Measurements from ENCODE around the gene COPRS.
A peak's percentile ranks its signal among the peaks of the same experiment; 100 is the strongest.
"Not testable (repeated sequence)": the region's sequence is repeated elsewhere in the genome, so short reads cannot be mapped to it uniquely, and the experiment has no call there.

COPRS gene

DNA sequence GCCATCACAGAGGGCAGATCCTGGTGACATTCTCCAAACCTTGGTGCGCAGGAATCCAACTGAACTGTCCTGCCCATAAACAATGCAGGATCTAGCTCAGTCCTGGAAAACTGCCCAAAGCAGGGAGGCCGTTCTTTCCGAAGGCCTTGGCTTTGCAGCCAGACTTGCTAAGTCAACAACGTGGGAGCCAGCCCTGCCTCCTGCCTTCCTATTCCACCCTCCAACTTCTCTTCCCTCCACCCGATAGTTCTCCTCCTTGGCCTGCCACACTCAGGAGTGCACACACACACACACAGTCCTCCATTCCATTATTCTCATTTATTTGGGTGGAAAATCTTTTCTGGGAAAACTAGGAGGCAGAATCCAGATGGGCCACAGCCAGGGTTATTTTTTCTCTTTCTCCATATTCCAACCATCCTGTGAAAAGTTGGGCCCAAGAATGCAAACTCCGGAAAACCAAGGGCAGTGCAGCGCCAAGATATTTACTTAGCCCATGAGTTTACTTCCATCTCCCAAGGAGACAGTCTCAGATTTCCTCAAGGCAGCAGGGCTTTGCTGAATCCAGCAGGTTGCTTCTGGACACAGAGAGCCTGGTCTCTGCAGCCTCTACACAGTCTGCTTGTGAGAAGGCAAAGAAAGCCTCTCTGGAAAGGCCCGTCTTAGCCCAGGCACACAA lies 15.8 kb downstream of the COPRS start:
- DNase-seq (ENCODE audit: low spot score), result peak; percentile 82

GRCh38 chr17:31842195-31843069 lies 16.6 kb downstream of the COPRS start:
- DNase-seq (ENCODE audit: low spot score), result peak; percentile 81

DNA sequence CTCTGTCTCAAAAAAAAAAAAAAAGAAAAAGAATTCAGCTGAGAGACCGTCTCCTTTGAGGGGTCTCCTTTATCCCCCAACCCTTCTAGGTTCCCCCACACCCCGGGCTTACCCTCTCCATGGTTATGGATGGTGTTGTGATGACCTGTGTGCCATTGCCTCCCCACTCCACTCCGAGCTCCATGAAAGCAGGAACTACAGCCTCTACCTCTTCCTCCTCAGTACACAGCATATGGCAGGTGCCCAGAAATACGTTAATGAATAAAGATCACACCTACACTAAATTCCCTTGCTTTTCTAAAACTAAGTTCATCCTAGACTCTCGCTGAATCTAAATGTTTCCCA lies 17.2 kb downstream of the COPRS start:
- DNase-seq (ENCODE audit: low spot score), result no peak

DNA sequence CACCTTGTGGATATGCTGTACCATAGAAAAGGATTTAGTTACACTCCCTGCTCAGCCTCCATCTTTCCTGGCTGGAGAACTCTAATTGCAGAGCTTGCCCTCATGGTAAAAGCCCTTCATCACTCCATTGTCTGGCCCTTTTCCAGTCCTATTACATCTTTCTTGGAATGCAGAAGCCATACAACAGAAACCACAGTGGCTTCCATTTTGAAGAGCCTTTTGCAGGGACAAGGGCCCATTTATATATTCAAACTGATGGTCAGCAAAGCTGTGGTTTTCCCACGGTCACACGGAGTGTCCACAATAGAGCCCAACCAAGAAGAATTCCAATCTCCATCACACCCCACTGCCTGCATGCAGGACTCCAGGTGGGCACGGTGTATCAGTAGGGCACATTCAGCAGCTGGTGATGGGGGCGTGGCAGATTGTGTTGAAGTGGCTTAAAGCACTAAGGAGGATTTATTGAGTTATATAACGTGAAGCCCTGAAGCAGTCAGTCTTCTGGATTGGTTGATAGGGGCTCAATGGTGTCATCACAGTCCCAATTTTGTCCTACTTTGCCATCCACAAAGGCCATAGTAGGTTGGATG lies 20.3 kb downstream of the COPRS start:
- no peak for DNase-seq (ENCODE audit: low spot score)

- no peak for DNase-seq (ENCODE audit: low spot score)
These were observed 23.1 kb downstream of the COPRS start for GRCh38 chr17:31835984-31836383.

GRCh38 chr17:31834448-31834847 lies 24.6 kb downstream of the COPRS start:
- no peak for DNase-seq (ENCODE audit: low spot score)

DNA sequence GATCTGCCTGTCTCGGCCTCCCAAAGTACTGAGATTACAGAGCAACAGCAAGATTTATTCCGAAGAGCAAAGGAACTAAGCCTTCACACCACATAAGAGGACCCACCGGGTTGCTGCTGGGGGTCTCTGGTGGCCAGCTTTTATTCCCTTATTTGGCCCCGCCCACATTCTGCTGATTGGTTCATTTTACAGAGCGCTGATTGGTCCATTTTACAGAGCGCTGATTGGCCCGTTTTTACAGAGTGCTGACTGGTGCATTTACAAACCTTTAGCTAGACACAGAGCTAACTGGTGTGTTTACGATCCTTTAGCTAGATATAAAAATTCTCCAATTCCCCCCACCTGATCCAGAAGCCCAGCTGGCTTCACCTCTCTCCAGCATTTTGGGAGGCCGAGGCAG lies 26.3 kb downstream of the COPRS start:
- no peak for DNase-seq (ENCODE audit: low spot score)

GRCh38 chr17:31830971-31831858 lies 27.8 kb downstream of the COPRS start:
- no peak for DNase-seq (ENCODE audit: low spot score)

- no peak for DNase-seq (ENCODE audit: low spot score)
These were observed 29.4 kb downstream of the COPRS start for GRCh38 chr17:31829649-31830048.

DNA sequence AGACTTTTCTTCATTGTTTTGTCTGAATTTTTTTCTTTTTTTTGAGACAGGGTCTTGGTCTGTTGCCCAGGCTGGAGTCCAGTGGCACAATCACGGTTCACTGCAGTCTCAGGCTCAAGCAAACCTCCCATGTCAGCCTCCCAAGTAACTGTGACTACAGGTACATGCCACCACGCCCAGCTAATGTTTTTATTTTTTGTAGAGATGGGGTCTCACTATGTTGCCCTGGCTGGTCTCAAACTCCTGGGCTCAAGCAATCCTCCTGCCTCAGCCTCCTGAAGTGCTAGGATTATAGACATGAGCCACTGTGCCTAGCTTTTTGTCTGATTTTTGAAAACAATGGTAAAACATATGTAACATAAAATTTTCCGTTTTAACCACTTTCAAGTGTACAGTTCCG lies 30.1 kb downstream of the COPRS start:
- DNase-seq (ENCODE audit: low spot score), result not testable (repeated sequence)

DNA sequence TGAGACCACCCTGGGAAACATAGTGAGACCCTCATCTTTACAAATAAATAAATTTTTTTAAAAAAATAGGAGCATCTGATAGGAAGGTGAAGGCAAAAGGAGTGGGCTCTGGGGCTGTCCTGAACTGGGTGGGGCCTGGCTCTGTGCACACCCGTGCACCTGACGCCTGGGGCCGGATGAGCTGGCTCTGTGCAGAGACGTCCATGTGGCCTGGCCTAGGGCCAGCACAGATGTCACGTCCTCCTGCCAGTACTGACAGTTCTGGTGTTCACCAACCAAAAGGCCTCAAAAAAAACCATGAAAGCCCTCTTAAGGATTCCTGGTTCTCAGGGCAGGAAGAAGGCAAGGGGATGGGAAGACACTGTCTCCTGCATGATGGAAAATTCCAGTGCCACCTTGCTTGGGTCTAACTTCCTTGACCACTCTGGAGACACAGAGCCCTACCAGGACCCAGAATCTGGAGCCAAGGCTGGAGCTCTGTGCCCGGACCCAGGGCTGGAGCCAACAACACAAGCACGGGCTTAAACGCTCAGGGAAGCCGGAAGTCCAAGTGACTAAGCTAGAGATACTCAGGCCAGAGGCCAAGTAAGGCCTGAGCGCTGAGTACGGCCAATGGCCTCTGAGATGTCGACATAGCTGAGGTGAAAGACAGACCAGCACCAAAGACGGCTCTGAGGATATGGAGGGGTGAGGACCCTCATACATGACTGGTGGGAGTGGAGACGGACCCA lies 32.9 kb downstream of the COPRS start:
- DNase-seq (ENCODE audit: low spot score), result no peak

- DNase-seq (ENCODE audit: low spot score), result no peak
These were observed 34.2 kb downstream of the COPRS start for GRCh38 chr17:31824766-31825360.

- DNase-seq (ENCODE audit: low spot score), result no peak
These were observed 36.0 kb downstream of the COPRS start for GRCh38 chr17:31823014-31823413.

- DNase-seq (ENCODE audit: low spot score), result no peak
These were observed 38.2 kb downstream of the COPRS start for GRCh38 chr17:31820691-31821435.

DNA sequence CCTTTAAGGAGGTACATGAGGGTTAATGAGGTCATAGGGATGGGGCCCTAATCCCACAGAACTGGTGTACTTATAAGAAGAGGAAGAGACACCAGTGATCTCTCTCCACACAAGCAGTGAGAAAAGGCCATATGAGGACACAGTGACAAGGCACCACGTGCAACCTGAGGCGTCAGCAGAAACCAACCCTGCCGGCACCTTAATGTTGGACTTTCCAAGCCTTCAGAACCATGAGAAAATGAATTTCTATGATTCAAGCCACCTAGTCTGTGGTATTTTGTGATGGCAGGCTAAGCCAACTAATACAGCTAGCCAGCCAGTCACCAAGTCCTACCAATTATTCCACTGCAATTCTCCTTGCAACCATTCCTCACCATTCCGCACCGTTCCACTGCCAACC lies 39.5 kb downstream of the COPRS start:
- DNase-seq (ENCODE audit: low spot score), result no peak

GRCh38 chr17:31818863-31819262 lies 40.2 kb downstream of the COPRS start:
- DNase-seq (ENCODE audit: low spot score), result not testable (repeated sequence)

DNA sequence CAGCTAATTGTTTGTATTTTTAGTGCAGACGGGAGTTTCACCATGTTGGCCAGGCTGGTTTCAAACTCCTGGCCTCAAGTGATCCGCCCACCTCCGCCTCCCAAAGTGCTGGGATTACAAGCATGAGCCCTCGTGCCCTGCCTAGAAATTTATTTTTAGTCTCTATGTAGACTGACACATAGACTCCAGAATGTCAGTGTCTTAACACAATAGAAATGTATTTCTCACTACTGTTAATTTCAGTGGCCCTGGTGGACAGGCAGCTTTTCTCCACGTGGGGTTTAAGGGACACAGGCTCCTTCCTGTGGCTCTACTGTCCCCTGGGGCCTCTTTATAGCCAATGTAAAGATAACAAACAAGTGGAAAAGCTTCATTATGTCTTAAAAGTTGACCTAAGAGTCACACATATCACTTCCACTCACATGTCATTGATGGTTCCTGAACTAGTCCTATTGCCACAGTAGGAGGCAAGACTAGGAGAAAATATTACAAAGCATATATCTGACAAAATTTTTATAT lies 43.8 kb downstream of the COPRS start:
- DNase-seq (ENCODE audit: low spot score), result no peak

DNA sequence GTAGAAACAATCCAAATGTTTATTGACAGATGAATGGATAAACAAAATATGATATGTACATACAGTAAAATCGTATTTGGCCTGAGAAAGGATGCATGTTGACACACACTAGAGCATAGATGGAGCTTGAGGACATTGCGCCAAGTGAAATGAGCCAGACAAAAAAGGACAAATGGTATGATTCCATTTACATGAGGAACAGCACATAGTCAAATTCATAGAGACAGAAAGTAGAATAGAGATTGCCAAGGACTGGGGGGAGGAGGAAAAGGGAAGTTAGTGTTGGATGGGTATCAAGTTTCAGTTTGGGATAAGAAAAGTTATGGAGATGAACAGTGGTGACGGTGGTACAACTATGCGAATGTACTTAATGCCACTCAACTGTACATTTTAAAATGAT lies 47.9 kb downstream of the COPRS start:
- DNase-seq (ENCODE audit: low spot score), result no peak

- DNase-seq (ENCODE audit: low spot score), result not testable (repeated sequence)
These were observed 49.2 kb downstream of the COPRS start for GRCh38 chr17:31809876-31810275.

DNA sequence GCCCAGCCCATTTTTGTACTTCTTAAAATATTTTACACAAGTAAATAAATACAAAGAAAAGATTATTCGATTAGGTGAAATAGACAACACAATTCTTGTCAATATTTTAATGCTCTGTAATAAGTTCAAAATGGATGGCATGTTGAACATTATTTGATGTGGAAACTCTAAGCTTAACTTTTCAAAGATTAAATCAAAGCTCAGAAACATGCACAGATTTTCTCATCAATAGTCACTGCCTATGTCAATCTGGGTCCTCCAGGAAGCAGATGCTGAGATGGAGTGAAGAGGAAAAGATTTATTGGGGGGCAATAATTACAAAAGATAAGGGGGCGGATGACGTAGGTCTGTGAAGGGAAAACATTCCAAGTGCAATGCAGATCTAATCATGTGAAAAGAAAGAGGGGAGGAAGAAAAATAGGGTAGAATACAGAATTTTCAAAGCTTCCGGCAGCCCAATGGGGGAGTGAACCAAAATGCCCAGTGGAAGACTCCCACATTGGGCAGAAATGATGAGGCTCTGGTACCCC lies 50.5 kb downstream of the COPRS start:
- no peak for DNase-seq (ENCODE audit: low spot score)

Measured in left forelimb (tissue), 1 donor.